DMS153 treated with DMSO at 0.1 percent for 48 hours (cell line): ENCODE results near the gene PCDHA8.
"Not testable (repeated sequence)": the region's sequence is repeated elsewhere in the genome, so short reads cannot be mapped to it uniquely, and the experiment has no call there.

Experiments used
- DNase-seq: peaks from one replicate; lab custom pipeline; 2025; ENCODE audit not compliant: unreplicated experiment; lab: John Stamatoyannopoulos, UW

PCDHA8 gene, protein sequence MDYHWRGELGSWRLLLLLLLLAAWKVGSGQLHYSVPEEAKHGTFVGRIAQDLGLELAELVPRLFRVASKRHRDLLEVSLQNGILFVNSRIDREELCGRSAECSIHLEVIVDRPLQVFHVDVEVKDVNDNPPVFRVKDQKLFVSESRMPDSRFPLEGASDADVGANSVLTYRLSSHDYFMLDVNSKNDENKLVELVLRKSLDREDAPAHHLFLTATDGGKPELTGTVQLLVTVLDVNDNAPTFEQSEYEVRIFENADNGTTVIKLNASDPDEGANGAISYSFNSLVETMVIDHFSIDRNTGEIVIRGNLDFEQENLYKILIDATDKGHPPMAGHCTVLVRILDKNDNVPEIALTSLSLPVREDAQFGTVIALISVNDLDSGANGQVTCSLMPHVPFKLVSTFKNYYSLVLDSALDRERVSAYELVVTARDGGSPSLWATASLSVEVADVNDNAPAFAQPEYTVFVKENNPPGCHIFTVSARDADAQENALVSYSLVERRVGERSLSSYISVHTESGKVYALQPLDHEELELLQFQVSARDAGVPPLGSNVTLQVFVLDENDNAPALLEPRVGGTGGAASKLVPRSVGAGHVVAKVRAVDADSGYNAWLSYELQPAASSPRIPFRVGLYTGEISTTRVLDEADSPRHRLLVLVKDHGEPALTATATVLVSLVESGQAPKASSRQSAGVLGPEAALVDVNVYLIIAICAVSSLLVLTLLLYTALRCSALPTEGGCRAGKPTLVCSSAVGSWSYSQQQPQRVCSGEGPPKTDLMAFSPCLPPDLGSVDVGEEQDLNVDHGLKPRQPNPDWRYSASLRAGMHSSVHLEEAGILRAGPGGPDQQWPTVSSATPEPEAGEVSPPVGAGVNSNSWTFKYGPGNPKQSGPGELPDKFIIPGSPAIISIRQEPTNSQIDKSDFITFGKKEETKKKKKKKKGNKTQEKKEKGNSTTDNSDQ

DNA sequence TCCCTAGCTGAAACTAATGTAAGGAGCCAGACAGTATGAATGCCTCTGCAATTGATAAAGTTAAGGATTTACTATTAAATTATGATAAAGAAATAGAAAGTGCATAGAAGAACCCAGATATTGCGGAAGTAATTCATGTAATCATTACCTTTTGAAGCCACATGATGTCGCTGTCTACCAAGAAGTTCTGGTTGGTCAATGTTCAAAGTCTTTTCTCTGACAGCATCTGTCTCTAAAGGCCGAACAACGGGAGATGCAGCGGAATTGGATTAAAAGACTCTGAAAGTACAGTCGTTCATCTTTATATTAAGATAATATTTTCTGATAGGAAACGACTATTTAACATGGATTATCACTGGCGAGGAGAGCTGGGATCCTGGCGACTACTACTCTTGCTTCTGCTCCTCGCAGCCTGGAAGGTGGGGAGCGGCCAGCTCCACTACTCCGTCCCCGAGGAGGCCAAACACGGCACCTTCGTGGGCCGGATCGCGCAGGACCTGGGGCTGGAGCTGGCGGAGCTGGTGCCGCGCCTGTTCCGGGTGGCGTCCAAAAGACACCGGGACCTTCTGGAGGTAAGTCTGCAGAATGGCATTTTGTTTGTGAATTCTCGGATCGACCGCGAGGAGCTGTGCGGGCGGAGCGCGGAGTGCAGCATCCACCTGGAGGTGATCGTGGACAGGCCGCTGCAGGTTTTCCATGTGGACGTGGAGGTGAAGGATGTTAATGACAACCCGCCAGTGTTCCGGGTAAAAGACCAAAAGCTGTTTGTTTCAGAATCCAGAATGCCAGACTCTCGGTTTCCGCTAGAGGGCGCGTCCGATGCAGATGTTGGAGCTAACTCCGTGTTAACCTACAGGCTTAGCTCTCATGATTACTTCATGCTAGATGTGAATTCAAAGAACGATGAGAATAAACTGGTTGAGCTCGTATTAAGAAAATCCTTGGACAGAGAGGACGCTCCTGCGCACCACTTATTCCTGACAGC lies at the start of gene PCDHA8:
Gene PCDHA8 (plus strand): TSS at position 210 of the 985 bp plus-strand sequence. CDS start 135 bp downstream, at position 345.
- DNase-seq: no peak

DNA sequence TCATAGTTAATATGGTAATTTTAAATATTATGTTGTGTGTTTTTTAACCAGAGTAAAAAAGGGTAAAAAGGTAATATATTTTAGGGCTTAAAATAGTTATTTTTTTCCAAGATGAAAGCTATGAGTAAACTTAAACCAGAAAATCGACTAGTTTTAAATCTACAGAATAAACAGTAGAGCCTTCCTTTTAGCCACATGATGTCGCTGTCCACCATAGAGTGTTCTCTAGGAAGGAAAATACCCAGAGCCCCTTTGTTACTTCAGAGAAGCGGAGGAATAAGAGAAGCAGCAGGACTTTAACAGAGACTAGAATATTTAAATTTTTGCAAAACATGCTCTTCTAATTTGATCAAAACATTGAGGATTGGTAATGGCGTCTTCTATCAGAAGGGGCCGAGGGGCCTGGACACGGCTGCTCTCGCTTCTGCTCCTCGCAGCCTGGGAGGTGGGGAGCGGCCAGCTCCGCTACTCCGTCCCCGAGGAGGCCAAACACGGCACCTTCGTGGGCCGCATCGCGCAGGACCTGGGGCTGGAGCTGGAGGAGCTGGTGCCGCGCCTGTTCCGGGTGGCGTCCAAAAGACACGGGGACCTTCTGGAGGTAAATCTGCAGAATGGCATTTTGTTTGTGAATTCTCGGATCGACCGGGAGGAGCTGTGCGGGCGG lies 46.3 kb upstream of the PCDHA8 start, which contains the start of gene PCDHA2:
Gene PCDHA2 (plus strand): TSS at position 258 of the 664 bp plus-strand sequence.
- DNase-seq: no peak

DNA sequence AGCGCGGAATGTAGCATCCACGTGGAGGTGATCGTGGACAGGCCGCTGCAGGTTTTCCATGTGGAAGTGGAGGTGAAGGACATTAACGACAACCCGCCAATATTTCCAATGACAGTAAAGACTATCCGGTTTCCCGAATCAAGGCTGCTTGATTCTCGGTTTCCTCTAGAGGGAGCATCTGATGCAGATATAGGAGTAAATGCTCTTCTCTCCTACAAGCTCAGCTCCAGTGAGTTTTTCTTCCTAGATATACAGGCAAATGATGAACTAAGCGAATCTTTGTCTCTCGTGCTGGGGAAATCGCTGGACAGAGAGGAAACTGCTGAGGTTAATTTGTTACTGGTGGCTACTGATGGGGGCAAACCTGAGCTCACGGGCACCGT lies 45.7 kb upstream of the PCDHA8 start:
- DNase-seq: no peak

DNA sequence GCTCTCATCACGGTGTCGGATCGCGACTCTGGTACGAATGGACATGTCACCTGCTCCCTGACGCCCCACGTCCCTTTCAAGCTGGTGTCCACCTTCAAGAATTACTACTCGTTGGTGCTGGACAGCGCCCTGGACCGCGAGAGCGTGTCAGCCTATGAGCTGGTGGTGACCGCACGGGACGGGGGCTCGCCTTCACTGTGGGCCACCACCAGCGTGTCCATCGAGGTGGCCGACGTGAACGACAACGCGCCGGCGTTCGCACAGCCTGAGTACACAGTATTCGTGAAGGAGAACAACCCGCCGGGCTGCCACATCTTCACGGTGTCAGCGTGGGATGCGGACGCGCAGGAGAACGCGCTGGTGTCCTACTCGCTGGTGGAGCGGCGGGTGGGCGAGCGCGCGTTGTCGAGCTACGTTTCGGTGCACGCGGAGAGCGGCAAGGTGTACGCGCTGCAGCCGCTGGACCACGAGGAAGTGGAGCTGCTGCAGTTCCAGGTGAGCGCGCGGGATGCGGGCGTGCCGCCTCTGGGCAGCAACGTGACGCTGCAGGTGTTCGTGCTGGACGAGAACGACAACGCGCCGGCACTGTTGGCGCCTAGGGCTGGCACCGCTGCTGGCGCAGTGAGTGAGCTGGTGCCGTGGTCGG lies 44.8 kb upstream of the PCDHA8 start:
- not testable (repeated sequence) for DNase-seq

DNA sequence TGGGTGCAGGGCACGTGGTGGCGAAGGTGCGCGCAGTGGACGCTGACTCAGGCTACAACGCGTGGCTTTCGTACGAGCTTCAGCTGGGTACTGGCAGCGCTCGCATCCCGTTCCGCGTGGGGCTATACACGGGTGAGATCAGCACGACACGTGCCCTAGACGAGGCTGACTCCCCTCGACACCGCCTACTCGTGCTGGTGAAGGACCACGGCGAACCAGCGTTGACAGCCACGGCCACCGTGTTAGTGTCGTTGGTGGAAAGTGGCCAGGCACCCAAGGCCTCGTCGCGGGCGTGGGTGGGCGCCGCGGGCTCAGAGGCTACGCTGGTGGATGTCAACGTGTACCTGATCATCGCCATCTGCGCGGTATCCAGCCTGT lies 44.3 kb upstream of the PCDHA8 start:
- DNase-seq: no peak

DNA sequence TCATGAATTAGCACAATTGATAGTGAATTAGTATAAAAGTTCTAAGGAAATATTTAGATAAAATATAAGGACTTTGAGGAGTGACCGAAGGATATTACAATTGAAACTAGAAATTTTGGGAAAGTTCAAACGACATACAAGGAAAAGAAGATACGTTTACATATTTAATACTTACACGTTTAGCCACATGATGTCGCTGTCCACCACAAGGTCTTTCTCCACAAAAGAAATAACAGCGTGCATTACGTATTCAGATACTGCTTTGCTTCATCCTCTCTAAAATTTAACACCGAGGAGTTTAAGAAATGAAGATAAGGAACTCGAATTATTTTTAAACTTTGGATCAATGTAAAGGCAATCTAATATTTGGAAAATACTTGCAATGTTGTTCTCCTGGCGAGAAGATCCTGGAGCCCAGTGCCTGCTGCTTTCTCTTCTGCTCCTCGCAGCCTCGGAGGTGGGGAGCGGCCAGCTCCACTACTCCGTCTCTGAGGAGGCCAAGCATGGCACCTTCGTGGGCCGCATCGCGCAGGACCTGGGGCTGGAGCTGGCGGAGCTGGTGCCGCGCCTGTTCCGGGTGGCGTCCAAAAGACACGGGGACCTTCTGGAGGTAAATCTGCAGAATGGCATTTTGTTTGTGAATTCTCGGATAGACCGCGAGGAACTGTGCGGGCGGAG lies 40.0 kb upstream of the PCDHA8 start, which contains the start of gene PCDHA3:
Gene PCDHA3 (plus strand): TSS at position 242 of the 678 bp plus-strand sequence.
- no peak for DNase-seq

DNA sequence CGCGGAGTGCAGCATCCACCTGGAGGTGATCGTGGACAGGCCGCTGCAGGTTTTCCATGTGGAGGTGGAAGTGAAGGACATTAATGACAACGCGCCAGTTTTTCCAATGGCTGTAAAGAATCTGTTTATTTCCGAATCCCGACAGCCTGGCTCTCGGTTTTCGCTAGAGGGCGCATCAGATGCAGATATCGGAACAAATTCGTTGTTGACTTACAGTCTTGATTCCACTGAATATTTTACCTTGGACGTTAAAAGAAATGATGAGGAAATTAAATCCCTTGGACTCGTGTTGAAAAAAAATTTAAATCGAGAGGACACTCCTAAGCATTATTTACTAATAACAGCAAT lies 39.5 kb upstream of the PCDHA8 start:
- no peak for DNase-seq

DNA sequence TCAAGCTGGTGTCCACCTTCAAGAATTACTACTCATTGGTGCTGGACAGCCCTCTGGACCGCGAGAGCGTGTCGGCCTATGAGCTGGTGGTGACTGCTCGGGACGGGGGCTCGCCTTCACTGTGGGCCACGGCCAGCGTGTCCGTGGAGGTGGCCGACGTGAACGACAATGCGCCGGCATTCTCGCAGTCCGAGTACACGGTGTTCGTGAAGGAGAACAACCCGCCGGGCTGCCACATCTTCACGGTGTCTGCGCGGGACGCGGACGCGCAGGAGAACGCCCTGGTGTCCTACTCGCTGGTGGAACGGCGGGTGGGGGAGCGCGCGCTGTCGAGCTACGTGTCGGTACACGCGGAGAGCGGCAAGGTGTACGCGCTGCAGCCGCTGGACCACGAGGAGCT lies 38.6 kb upstream of the PCDHA8 start:
- not testable (repeated sequence) for DNase-seq

DNA sequence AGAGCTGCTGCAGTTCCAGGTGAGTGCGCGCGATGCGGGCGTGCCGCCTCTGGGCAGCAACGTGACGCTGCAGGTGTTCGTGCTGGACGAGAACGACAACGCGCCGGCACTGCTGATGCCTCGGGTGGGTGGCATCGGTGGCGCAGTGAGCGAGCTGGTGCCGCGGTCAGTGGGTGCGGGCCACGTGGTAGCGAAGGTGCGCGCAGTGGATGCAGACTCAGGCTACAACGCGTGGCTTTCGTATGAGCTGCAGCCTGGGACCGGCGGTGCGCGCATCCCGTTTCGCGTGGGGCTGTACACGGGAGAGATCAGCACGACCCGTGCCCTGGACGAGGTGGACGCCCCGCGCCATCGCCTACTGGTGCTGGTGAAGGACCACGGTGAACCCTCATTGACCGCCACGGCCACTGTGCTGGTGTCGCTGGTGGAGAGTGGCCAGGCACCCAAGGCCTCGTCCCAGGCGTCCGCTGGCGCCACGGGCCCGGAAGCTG lies 38.2 kb upstream of the PCDHA8 start:
- no peak for DNase-seq

DNA sequence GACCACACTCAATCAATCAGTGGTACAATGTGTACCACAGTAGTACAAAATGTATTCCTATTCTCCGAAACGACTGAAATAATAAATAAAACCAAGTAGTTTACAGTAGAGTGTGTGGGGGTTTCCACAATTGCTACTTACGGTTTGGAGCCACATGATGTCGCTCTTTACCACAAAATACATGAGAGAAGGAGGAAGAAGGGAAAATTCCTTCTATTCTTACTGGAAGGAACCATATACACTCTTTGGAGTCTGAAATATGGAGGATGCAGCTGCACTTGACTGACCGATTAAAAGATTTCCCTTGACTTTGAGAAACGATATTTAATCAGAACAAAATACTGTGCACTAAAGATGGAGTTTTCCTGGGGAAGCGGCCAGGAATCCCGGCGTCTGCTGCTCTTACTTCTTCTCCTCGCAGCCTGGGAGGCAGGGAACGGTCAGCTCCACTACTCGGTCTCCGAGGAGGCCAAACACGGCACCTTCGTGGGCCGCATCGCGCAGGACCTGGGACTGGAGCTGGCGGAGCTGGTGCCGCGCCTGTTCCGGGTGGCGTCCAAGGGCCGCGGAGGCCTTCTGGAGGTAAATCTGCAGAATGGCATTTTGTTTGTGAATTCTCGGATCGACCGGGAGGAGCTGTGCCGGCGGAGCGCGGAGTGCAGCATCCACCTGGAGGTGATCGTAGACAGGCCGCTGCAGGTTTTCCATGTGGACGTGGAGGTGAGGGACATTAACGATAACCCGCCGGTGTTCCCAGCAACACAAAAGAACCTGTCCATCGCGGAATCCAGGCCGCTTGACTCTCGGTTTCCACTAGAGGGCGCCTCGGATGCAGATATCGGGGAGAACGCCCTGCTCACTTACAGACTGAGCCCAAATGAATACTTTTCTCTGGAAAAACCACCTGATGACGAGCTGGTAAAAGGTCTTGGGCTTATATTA lies 33.9 kb upstream of the PCDHA8 start, which contains the start of gene PCDHA4:
Gene PCDHA4 (plus strand): TSS at position 235 of the 942 bp plus-strand sequence.
- DNase-seq: no peak

DNA sequence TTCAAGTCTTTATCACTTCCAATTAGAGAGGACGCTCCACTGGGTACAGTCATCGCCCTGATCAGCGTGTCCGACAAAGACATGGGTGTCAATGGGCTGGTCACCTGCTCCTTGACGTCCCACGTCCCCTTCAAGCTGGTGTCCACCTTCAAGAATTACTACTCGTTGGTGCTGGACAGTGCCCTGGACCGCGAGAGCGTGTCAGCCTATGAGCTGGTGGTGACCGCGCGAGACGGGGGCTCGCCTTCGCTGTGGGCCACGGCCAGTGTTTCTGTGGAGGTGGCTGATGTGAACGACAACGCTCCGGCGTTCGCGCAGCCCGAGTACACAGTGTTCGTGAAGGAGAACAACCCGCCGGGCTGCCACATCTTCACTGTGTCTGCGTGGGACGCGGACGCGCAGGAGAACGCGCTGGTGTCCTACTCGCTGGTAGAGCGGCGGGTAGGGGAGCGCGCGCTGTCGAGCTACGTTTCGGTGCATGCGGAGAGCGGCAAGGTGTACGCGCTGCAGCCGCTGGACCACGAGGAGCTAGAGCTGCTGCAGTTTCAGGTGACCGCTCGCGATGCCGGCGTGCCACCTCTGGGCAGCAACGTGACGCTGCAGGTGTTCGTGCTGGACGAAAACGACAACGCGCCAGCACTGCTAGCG lies 32.6 kb upstream of the PCDHA8 start:
- not testable (repeated sequence) for DNase-seq

DNA sequence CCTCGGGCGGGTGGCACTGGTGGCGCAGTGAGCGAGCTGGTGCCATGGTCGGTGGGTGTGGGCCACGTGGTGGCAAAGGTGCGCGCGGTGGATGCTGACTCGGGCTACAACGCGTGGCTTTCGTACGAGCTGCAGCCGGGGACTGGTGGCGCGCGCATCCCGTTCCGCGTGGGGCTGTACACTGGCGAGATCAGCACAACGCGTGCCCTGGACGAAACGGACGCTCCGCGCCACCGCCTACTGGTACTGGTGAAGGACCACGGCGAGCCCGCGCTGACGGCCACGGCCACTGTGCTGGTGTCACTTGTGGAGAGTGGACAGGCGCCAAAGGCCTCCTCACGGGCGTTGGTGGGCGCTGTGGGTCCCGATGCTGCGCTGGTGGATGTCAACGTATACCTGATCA lies 32.1 kb upstream of the PCDHA8 start:
- no peak for DNase-seq

DNA sequence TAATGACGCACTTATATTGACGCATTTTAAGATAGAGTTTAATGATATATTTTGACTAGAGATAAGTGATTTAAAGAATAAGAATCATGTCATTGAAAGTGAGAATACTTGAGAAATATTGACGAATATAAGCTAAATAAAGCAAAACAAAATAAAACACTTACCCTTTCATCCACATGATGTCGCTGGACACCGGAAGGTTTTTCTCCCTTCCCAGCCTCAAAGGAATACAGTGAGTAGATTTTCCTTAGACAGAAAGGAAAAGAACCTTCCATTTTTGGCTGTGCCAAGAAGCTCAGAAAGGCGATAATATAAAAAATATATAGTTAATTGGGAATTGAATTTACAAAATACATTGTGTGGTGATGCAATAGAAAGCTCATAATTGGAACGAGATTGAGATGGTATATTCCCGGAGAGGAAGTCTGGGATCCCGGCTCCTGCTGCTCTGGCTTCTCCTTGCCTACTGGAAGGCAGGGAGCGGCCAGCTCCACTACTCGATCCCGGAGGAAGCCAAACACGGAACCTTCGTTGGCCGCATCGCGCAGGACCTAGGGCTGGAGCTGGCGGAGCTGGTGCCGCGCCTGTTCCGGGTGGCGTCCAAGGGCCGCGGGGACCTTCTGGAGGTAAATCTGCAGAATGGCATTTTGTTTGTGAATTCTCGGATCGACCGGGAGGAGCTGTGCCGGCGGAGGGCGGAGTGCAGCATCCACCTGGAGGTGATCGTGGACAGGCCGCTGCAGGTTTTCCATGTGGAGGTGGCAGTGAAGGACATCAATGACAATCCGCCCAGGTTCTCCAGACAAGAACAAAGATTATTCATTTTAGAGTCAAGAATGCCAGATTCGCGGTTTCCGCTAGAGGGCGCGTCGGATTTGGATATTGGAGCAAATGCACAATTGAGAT lies 19.4 kb upstream of the PCDHA8 start, which contains the start of gene PCDHA5:
Gene PCDHA5 (plus strand): TSS at position 239 of the 906 bp plus-strand sequence.
- DNase-seq: no peak

DNA sequence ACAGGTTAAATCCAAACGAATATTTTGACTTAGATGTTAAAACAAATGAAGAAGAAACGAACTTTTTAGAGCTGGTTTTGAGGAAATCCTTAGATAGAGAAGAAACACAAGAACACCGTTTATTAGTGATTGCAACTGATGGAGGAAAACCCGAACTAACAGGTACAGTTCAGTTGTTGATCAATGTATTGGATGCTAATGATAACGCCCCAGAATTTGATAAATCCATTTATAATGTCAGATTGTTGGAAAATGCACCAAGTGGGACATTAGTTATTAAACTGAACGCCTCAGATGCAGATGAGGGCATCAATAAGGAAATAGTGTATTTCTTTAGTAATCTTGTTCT lies 18.7 kb upstream of the PCDHA8 start:
- DNase-seq: no peak

DNA sequence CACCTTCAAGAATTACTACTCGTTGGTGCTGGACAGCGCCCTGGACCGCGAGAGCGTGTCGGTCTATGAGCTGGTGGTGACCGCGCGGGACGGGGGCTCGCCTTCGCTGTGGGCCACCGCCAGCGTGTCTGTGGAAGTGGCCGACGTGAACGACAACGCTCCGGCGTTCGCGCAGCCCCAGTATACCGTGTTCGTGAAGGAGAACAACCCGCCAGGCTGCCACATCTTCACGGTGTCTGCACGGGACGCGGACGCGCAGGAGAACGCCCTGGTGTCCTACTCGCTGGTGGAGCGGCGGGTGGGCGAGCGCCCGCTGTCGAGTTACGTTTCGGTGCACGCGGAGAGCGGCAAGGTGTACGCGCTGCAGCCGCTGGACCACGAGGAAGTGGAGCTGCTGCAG lies 18.0 kb upstream of the PCDHA8 start:
- DNase-seq: not testable (repeated sequence)

DNA sequence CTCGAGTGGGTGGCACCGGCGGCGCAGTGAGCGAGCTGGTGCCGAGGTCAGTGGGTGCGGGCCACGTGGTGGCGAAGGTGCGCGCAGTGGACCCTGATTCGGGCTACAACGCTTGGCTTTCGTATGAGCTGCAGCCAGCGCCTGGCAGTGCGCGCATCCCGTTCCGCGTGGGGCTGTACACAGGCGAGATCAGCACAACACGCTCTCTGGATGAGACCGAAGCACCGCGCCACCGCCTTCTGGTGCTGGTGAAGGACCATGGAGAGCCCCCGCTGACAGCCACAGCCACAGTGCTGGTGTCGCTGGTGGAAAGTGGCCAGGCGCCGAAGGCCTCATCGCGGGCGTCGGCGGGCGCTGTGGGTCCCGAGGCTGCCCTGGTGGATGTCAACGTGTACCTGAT lies 17.5 kb upstream of the PCDHA8 start:
- DNase-seq: no peak
